NCI-H1092 treated with DMSO at 0.1 percent for 48 hours (cell line): ENCODE results near the gene TEX28.
"Not testable (repeated sequence)": the region's sequence is repeated elsewhere in the genome, so short reads cannot be mapped to it uniquely, and the experiment has no call there.

Experiments
- DNase-seq: peaks from one replicate; lab custom pipeline; 2025; lab: John Stamatoyannopoulos, UW

The TEX28 gene

DNA sequence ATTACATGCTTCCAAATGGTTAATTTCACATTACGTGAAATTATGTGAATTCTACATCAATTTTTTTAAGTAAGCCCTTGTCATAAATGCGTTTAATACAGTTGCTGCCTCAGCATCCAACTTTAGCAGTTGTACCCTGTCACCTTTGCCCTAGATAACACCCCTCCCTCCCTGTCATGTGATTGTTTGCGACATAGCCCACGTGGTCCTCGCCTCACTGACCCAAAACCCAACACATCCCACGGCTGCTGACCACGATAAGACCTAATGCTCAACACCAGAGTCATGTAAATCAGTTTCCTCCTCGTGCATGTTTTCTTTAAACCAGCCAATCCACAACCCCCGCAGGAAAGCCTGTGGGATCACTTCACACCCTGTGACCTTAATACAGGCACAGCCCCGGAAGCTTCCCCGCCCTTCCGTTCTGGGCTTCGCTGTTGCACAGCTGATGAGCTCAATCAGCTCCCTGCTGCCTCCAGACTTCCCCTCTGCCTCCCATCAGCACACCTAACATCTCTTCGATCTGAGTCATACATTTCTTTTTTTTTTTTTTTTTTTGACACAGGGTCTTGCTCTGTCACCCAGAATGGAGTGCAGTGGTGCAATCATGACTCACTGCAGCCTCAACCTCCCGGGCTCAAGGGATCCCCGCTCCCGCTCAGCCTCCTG lies 47.4 kb downstream of the TEX28 start:
- DNase-seq, result not testable (repeated sequence)

DNA sequence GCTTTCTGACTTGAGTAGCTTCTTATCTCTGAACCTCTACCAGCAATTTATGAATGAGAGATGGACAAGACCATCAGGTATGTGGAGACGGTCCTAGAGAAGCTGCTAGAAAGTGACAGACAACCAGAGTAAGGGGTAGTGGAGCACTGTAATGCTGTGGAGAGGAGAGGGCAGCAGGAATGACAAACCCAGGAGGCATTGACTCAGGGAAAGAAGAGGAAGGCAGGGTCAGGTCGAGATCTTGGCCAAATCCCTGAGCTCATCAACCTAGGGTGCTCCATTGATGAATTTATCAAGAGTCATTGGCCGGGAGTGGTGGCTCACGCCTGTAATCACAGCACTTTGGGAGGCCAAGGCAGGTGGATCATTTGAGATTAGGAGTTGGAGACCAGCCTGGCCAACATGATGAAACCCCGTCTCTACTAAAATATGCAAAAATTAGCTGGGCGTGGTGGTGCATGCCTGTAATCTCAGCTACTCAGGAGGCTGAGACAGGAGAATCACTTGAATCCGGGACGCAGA lies 54.9 kb downstream of the TEX28 start:
- DNase-seq, result not testable (repeated sequence)

DNA sequence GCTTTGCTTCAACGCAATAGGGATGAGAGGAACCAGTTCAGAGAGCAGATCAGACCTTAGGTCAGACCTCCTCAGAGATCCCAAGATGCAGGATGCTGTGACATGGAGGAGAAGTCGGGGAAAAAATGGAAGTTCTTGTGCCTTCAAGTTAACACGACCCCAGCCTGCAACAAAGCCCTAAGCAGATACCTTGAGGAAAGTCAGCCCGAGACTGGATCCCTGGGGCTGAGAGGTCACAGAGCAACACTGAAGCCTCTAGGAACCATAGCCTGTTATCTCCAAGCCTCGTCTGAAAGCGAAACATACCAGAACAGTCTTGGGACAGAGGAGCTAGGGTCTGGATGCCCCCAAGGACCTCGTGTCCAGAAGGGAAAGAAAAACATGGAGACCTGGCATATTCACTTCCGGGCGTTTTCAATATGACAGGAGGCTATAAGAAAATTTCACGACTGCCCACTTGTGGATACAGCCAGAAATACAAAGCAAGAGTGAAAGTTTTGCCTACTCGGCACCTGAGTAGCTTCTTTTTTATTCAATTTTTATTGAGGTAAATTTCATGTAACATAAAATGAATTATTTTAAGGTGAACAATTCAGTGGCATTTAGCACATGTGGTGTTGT lies 55.9 kb downstream of the TEX28 start:
- not testable (repeated sequence) for DNase-seq

DNA sequence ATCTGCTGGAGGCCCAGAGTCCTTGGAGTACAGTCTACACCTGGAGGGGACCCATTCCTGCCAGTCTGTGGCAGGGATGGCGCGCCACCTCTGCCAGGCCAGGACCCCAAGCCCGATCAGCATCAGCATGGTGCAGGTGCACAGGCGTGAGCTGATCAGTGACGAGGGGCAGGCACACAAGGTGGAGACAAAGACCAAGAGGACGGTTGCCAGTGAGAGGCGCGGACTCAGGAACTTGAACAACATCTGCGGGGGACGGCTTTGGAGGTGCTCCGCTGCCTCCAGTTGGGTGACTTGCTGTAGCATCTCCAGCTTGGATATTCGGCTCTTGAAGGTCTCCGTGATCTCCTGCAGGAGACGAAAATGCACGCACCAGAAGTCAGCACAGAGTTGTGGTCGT lies 61.3 kb downstream of the TEX28 start:
- DNase-seq, result not testable (repeated sequence)

DNA sequence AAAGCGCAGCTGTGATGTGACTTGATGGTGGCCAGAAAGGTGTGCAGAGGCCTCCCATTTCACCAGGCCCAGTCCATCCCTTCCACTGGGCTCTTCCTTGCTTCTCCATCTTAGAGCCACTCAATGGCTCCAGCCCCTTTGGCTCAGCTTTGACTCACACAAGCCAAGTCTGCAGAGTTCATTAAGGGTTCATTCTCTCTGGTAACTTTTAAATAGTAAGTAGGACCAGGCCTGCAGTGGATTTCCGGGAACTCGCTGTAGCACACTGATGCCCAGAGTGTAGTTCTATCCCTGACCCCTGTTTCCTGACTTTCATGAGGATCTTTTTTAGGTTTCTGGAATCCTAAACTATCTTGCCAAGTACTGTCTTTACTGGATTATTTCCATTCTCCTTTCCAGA lies 63.5 kb downstream of the TEX28 start:
- DNase-seq, result not testable (repeated sequence)

DNA sequence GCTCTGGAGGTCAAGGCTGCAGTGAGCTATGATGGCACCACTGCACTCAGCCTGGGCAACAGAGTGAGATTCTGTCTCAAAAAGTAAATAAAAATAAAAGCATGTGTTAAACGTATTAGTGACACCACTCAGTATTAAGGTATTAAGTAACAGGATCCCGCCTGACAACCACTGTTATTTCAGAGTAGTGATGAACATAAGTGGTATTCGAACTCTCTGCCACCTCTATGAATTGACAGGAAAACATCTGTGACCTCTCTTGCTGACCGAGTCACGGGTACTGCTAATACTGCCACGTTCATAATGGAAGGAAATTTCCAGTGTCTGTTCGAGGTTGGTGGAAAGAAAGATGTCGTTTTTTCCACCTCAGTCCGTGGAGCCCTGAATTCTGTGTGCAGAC lies 68.2 kb downstream of the TEX28 start:
- not testable (repeated sequence) for DNase-seq

DNA sequence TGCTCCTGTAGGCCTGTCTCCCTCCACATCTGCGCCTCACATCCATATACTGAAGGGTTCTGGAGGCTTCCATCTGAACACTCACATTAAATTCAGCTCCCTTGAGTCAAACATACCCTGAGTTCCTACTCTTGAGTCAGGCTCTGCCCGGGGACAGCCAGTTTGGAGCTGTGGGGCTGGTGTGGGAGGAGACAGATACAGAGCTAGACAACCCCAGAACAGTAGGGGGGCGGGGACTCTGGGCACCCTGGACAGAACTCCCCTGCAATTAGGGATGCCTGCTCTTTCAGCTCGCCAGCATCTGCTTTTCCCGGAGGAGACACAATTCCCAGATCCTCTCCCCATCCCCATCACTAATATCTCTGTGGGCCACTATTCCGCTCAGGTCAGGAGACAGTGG lies 69.6 kb downstream of the TEX28 start:
- DNase-seq, result not testable (repeated sequence)
